Activated T-cell treated with anti-CD3 and anti-CD28 coated beads, Interleukin-2, amount 50 U/mL, for 72 hours (primary cell): ENCODE data around the gene SPTB. TPM values are rescaled to one million over a fixed set of nuclear protein-coding genes. Genes with fewer than 3 reads are reported as not detected.

Experiments
- ATAC-seq, 2 donors: fragments of 150-1000 bp; cut with Tn5 transposase; replicated peaks in 1 of 2; 2 replicates each; pipeline ENCODE4 v1.10.0; 2021; ENCODE audit warnings: moderate library complexity in 2 of 2, mild to moderate bottlenecking in 1 of 2
- DNase-seq, 2 donors: peaks; one replicate each; pipeline ENCODE4 v3.0.0; 2021 to 2022; ENCODE audit warnings: mixed read lengths in 1 of 2
- H3K27ac Mint-ChIP-seq: one replicate; pipeline ENCODE4 v1.8.0; 2022; ENCODE audit warnings: mild to moderate bottlenecking, moderate library complexity, mixed read lengths
- H3K27me3 Mint-ChIP-seq: one replicate; pipeline ENCODE4 v1.8.0; 2022; ENCODE audit warnings: low read depth, mixed read lengths
- H3K36me3 Mint-ChIP-seq, 2 donors: one replicate each; pipeline ENCODE4 v1.8.0; 2022; ENCODE audit warnings: mixed read lengths in 2 of 2, mild to moderate bottlenecking in 1 of 2; ENCODE audit not compliant: insufficient read depth in 2 of 2
- H3K4me1 Mint-ChIP-seq: one replicate; pipeline ENCODE4 v1.8.0; 2022; ENCODE audit warnings: low read depth, mixed read lengths
- H3K4me3 Mint-ChIP-seq, 2 donors: one replicate each; pipeline ENCODE4 v1.8.0; 2022; ENCODE audit warnings: mild to moderate bottlenecking in 2 of 2, mixed read lengths in 2 of 2, moderate library complexity in 2 of 2
- H3K9me3 Mint-ChIP-seq, 2 donors: one replicate each; pipeline ENCODE4 v1.8.0; 2022; ENCODE audit warnings: mixed read lengths in 2 of 2
- total RNA-seq, 2 donors: library from RNA; stranded (reverse); gene quantifications; one replicate each; pipeline ENCODE4 v1.2.3, GENCODE V29; 2022

The SPTB gene
- total RNA-seq, 2 donors from 2014 or later = 0.23 to 0.70 TPM

- Mint-ChIP-seq H3K27me3 (peaks cover 30% of the 10 kb centered on the region), H3K4me1 (no peaks in the 10 kb centered on the region), H3K27ac (no peak overlapping the region), H3K4me3 (no peak overlapping the region), H3K9me3 (no peaks in the 10 kb centered on the region), H3K36me3 (no peaks in the 10 kb centered on the region)
- ATAC-seq (no peak), DNase-seq (no peak)
These were observed 37.6 kb downstream of the SPTB start for GRCh38 chr14:64841772-64842750.

DNA sequence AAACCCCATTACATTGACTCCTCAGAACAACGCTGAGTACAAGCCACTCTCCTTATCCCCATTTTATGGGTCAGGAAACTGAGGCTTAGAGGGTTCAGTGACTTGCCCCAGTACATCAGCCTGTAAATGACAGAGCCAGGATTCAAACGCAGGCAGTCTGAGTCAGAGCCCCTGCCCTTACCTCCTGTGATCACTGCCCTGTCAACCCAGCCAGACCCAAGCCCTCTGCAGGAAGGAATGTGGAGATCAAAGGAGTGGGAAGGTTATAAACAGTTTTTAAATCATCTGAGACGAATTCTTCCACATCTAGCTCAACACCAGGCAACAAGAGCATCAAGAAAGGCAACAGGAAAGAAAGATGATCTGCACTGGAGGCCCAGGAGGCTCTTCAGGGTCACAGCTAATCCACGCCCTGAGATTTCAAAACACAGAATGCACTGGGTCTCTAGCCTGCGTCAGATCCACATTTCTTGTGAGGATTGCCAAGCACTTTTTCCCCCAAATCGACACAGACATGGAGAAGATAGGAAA lies 38.5 kb downstream of the SPTB start:
- DNase-seq = no peak
- Mint-ChIP-seq H3K4me3 (no peak overlapping the region), H3K27me3 (peaks cover 30% of the 10 kb centered on the region), H3K4me1 (no peaks in the 10 kb centered on the region), H3K36me3 (no peaks in the 10 kb centered on the region), H3K27ac (no peak overlapping the region), H3K9me3 (no peaks in the 10 kb centered on the region)
- ATAC-seq = no peak

GRCh38 chr14:64838656-64839055 lies 41.1 kb downstream of the SPTB start:
- DNase-seq (no peak), ATAC-seq (no peak)
- H3K36me3 Mint-ChIP-seq = no peaks in the 10 kb centered on the region
- no peak overlapping the region for H3K27ac Mint-ChIP-seq
- no peak overlapping the region for H3K4me3 Mint-ChIP-seq
- H3K4me1 Mint-ChIP-seq = no peaks in the 10 kb centered on the region
- no peaks in the 10 kb centered on the region for H3K9me3 Mint-ChIP-seq
- peaks cover 15% of the 10 kb centered on the region for H3K27me3 Mint-ChIP-seq

DNA sequence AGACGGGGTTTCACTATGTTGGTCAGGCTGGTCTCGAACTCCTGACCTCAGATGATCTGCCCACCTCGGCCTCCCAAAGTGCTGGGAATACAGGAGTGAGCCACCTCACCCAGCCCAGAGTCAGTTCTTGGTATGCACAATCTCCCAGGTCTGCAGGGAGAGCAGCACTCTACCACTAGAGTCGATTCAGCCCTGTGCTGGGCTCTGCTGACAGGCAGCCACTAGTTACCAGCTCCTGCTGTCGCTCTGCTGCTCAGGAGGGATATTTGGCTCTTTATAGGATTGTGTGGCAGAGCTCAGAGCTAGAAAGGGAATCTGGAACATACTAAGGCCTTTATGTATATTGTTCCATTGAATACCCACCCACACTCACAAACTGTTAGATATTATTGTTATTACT lies 44.3 kb downstream of the SPTB start:
- Mint-ChIP-seq H3K36me3 (no peaks in the 10 kb centered on the region), H3K4me3 (no peak overlapping the region), H3K4me1 (no peaks in the 10 kb centered on the region), H3K27ac (no peak overlapping the region), H3K27me3 (no peaks in the 10 kb centered on the region), H3K9me3 (no peaks in the 10 kb centered on the region)
- no peak for ATAC-seq
- no peak for DNase-seq

DNA sequence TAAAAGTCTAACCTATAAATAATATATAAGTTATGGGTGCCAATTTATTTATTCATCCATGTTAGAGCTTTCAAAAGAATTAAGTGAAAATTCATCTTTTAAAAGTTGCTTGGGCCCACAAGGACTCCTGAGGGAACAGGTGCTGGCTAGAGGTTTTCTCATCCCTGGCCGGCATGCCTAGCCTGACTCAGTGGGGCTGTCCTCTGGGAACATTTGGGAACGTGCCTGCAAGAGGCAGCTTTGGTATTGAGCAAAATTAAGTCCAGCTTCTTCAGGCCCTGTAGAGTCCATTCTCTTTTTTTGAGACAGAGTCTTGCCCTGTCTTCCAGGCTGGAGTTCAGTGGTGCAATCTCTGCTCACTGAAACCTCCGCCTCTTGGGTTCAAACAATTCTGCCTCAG lies 44.7 kb downstream of the SPTB start:
- H3K4me3 Mint-ChIP-seq = no peak overlapping the region
- no peaks in the 10 kb centered on the region for H3K9me3 Mint-ChIP-seq
- ATAC-seq (no peak), DNase-seq (no peak)
- H3K27me3 Mint-ChIP-seq = no peaks in the 10 kb centered on the region
- H3K27ac Mint-ChIP-seq = no peak overlapping the region
- H3K36me3 Mint-ChIP-seq = no peaks in the 10 kb centered on the region
- H3K4me1 Mint-ChIP-seq = no peaks in the 10 kb centered on the region

GRCh38 chr14:64831419-64831818 lies 48.3 kb downstream of the SPTB start:
- ATAC-seq (no peak), DNase-seq (no peak)
- Mint-ChIP-seq H3K4me1 (no peaks in the 10 kb centered on the region), H3K27ac (no peak overlapping the region), H3K9me3 (no peaks in the 10 kb centered on the region), H3K4me3 (no peak overlapping the region), H3K36me3 (no peaks in the 10 kb centered on the region), H3K27me3 (no peaks in the 10 kb centered on the region)

DNA sequence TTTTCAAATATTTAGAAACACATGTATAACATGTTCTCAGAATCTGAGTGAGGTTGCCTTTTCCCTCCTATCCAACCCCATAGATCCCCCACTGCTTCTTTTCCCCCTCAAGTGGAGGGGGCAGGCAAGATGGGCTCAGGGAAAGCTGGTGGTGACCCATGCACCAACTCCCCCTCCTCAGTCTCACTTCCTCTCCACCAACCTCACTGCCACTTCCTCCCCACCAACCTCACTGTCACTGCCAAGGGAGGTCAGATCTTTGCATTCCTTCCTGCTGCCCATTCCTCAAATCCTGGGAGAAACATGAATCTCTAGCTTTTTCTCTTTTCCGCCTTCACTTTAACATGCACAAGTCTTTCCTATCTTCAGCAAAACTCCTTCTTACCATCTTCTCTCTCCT lies 48.7 kb downstream of the SPTB start:
- H3K4me1 Mint-ChIP-seq = no peaks in the 10 kb centered on the region
- no peaks in the 10 kb centered on the region for H3K36me3 Mint-ChIP-seq
- DNase-seq = no peak
- H3K9me3 Mint-ChIP-seq = no peaks in the 10 kb centered on the region
- no peak overlapping the region for H3K27ac Mint-ChIP-seq
- no peak overlapping the region for H3K4me3 Mint-ChIP-seq
- ATAC-seq = no peak
- no peaks in the 10 kb centered on the region for H3K27me3 Mint-ChIP-seq

GRCh38 chr14:64828071-64828470 lies 51.6 kb downstream of the SPTB start:
- H3K9me3 Mint-ChIP-seq = no peaks in the 10 kb centered on the region
- H3K4me1 Mint-ChIP-seq = peaks cover 4% of the 10 kb centered on the region
- no peaks in the 10 kb centered on the region for H3K36me3 Mint-ChIP-seq
- no peak overlapping the region for H3K27ac Mint-ChIP-seq
- DNase-seq = no peak
- no peak overlapping the region for H3K4me3 Mint-ChIP-seq
- peaks cover 15% of the 10 kb centered on the region for H3K27me3 Mint-ChIP-seq
- no peak for ATAC-seq

DNA sequence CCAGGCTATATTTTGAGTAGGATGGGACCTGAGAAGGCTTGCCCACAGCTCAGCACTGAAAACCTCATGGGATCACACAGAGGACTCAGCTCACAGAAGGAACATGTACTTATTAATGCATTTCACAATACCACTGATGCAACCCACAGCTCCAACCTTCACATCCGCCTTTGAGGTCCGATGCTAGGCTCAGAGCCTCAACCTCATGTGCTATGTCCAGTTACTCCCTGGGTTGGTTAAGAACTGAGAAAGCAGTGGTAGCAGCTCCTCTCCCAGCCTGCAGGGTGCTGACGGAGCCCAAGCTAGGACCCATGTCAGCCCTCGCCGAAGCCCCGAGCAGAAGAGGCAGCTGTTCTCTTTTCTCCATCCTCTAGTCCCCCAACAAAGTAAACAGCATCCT lies 52.9 kb downstream of the SPTB start:
- ATAC-seq (no peak), DNase-seq (no peak)
- H3K27ac Mint-ChIP-seq = no peak overlapping the region
- no peak overlapping the region for H3K4me3 Mint-ChIP-seq
- no peaks in the 10 kb centered on the region for H3K9me3 Mint-ChIP-seq
- peaks cover 6% of the 10 kb centered on the region for H3K4me1 Mint-ChIP-seq
- H3K36me3 Mint-ChIP-seq = no peaks in the 10 kb centered on the region
- peaks cover 17% of the 10 kb centered on the region for H3K27me3 Mint-ChIP-seq

- H3K4me1 Mint-ChIP-seq = peaks cover 6% of the 10 kb centered on the region
- no peaks in the 10 kb centered on the region for H3K9me3 Mint-ChIP-seq
These were observed 53.4 kb downstream of the SPTB start for GRCh38 chr14:64826333-64826732.

GRCh38 chr14:64825509-64825908 lies 54.2 kb downstream of the SPTB start:
- no peak overlapping the region for H3K27ac Mint-ChIP-seq
- peaks cover 17% of the 10 kb centered on the region for H3K27me3 Mint-ChIP-seq
- H3K9me3 Mint-ChIP-seq = no peaks in the 10 kb centered on the region
- no peak for ATAC-seq
- no peak for DNase-seq
- H3K36me3 Mint-ChIP-seq = no peaks in the 10 kb centered on the region
- H3K4me3 Mint-ChIP-seq = no peak overlapping the region
- peaks cover 6% of the 10 kb centered on the region for H3K4me1 Mint-ChIP-seq

More at GRCh38 chr14:64826333-64826732, 53.4 kb downstream of the SPTB start:
- H3K4me3 Mint-ChIP-seq = no peak overlapping the region
- peaks cover 17% of the 10 kb centered on the region for H3K27me3 Mint-ChIP-seq
- DNase-seq (no peak), ATAC-seq (no peak)
- H3K27ac Mint-ChIP-seq = no peak overlapping the region
- no peaks in the 10 kb centered on the region for H3K36me3 Mint-ChIP-seq

DNA sequence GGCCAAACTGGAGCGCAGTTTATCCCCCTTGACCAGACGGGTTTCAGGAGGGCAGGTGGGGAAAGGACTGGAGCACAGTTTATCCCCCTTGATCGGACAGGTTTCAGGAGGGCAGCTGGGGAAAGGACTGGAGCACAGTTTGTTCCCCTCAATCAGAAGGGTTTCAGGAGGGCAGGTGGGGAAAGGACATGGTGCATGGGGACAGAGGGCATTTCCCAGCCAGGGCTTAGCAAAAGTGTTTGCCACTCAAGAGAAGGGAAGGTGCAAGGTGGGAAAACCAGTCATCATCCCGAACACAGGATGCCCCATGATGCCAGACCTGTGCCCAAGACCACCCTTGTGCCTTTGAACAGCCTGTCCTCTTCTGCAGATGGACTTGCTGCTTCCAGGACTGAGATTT lies 54.7 kb downstream of the SPTB start:
- Mint-ChIP-seq H3K4me1 (peaks cover 6% of the 10 kb centered on the region), H3K27ac (no peak overlapping the region), H3K27me3 (peaks cover 17% of the 10 kb centered on the region), H3K36me3 (no peaks in the 10 kb centered on the region), H3K4me3 (no peak overlapping the region), H3K9me3 (no peaks in the 10 kb centered on the region)
- ATAC-seq (no peak), DNase-seq (no peak)

DNA sequence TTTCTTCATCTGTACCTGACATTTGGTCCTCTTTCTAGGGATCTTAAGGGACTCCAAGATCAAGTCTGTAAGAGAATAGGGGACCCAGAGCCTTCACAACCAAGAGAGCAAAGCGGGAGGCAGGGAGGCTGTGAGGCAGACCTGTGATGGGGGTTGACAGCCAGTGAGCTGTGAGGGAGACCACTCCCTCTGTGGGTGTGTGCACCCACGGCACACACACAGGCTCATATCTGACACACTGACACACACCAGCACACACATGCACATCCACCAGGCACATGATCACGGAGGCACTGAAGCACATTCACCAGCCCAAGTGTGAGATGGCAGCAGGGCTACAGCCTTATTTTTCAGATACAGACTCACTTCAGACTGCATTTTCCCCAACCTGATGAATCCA lies 55.2 kb downstream of the SPTB start:
- Mint-ChIP-seq H3K4me1 (peaks cover 6% of the 10 kb centered on the region), H3K9me3 (no peaks in the 10 kb centered on the region), H3K27me3 (peaks cover 18% of the 10 kb centered on the region), H3K4me3 (no peak overlapping the region), H3K36me3 (no peaks in the 10 kb centered on the region), H3K27ac (no peak overlapping the region)
- ATAC-seq (no peak), DNase-seq (no peak)
